GM12878 (cell line): ENCODE results near the gene PTX4. TPM values are rescaled to one million over a fixed set of nuclear protein-coding genes. Genes with fewer than 3 reads are reported as not detected.

Experiments
- ATAC-seq: fragments of 200-7000 bp; cut with Tn5 transposase; 3 replicates; pipeline ENCODE4 v1.9.1; 2020; ENCODE audit warnings: mild to moderate bottlenecking, moderate library complexity
- BruUV-seq: library from RNA; stranded (reverse); fragments of 400-500 nt; replicated peaks from 2 replicates; lab custom pipeline; 2021; lab: Mats Ljungman, UMichigan
- CTCF ChIA-PET: fragments of 300-600 bp; sonication (Branson Sonifier 250); formaldehyde crosslinking; extraction: SDS; loops from one replicate; lab custom pipeline; 2021; ENCODE audit warnings: inconsistent platforms; lab: Yijun Ruan, JAX
- POLR2A ChIA-PET: fragments of 350-600 bp; formaldehyde crosslinking; extraction: SDS; loops from one replicate; lab custom pipeline; 2021; ENCODE audit warnings: inconsistent platforms; lab: Charles Lee
- RAD21 ChIA-PET: fragments of 300-600 bp; sonication (Branson Sonifier 250); formaldehyde crosslinking; loops from one replicate; lab custom pipeline; 2023; ENCODE audit warnings: antibody characterized with exemption; ENCODE audit not compliant: unreplicated experiment; lab: Charles Lee
- SMC1A ChIA-PET: fragments of 300-600 bp; sonication (Branson Sonifier 250); formaldehyde crosslinking; loops from one replicate; lab custom pipeline; 2023; ENCODE audit not compliant: unreplicated experiment, uncharacterized antibody; lab: Charles Lee
- DNase-seq: peaks from one replicate; pipeline ENCODE4 v3.0.0-alpha.2; 2011; ENCODE audit warnings: low read depth, low spot score
- FAIRE-seq: peaks from 3 replicates; lab custom pipeline; 2011; peaks lifted over from hg19 to GRCh38; lab: Jason Lieb, UNC
- H2AFZ ChIP-seq: 2 replicates; pipeline ENCODE4 v1.6.0; 2011; ENCODE audit warnings: low read depth, low read length, control low read depth; ENCODE audit not compliant: control insufficient read depth
- H3K27ac ChIP-seq: 2 replicates; pipeline ENCODE4 v1.5.1; 2011; ENCODE audit warnings: control low read depth; ENCODE audit not compliant: control insufficient read depth, insufficient read depth
- H3K27me3 ChIP-seq, 2 experiments: replicated peaks in 1 of 2; 2 replicates each; pipeline versions ENCODE4 v1.6.0 to v1.6.1; 2011; ENCODE audit warnings: low read length in 1 of 2; ENCODE audit not compliant: control insufficient read depth in 2 of 2, insufficient read depth in 2 of 2
- H3K36me3 ChIP-seq, 2 experiments: 2 replicates each; pipeline ENCODE4 v1.5.1; 2011; ENCODE audit warnings: low read length in 1 of 2; ENCODE audit not compliant: control insufficient read depth in 2 of 2, insufficient read depth in 2 of 2
- H3K4me1 ChIP-seq: 2 replicates; pipeline ENCODE4 v1.6.1; 2011; ENCODE audit warnings: mild to moderate bottlenecking, low read length, moderate library complexity, mixed read lengths; ENCODE audit not compliant: control insufficient read depth, insufficient read depth
- H3K4me2 ChIP-seq: 2 replicates; pipeline ENCODE4 v1.6.0; 2011; ENCODE audit warnings: control low read depth; ENCODE audit not compliant: control insufficient read depth, insufficient read depth
- H3K4me3 ChIP-seq: fragments of 200-600 bp; sonication (generic); 2 replicates; pipeline ENCODE4 v1.5.1; 2016
- H3K79me2 ChIP-seq: 2 replicates; pipeline ENCODE4 v1.6.0; 2011; ENCODE audit warnings: low read length; ENCODE audit not compliant: control insufficient read depth, insufficient read depth
- H3K9ac ChIP-seq: 2 replicates; pipeline ENCODE4 v1.8.0; 2011; ENCODE audit warnings: low read length, control low read depth, mixed read lengths; ENCODE audit not compliant: control insufficient read depth, insufficient read depth
- H3K9me3 ChIP-seq: replicated peaks from 3 replicates; pipeline ENCODE4 v1.5.1; 2011; ENCODE audit warnings: mild to moderate bottlenecking, low read length; ENCODE audit not compliant: control insufficient read depth, insufficient read depth
- H4K20me1 ChIP-seq: 2 replicates; pipeline ENCODE4 v1.6.0; 2011; ENCODE audit not compliant: control insufficient read depth, insufficient read depth
- CHD2 ChIP-seq: IDR thresholded peaks from 2 replicates; pipeline ENCODE4 v1.6.1; 2011; ENCODE audit warnings: low read depth, low read length, improper control_type of control experiment, borderline replicate concordance
- CREM ChIP-seq: IDR thresholded peaks from 2 replicates; pipeline ENCODE4 v1.6.1; 2014; ENCODE audit warnings: antibody characterized with exemption, low read depth
- FOXM1 ChIP-seq: IDR thresholded peaks from 2 replicates; pipeline ENCODE4 v1.6.1; 2012; ENCODE audit warnings: low read depth, mild to moderate bottlenecking, inconsistent platforms, low read length, moderate library complexity
- GATAD2B ChIP-seq: fragments of 450-650 bp; conservative IDR thresholded peaks from 2 replicates; pipeline ENCODE4 v1.6.1; 2017; ENCODE audit warnings: low read depth, mild to moderate bottlenecking, moderate library complexity
- IKZF1 ChIP-seq: fragments of 450-650 bp; conservative IDR thresholded peaks from 2 replicates; pipeline ENCODE4 v1.6.1; 2017; ENCODE audit warnings: antibody characterized with exemption, mild to moderate bottlenecking
- MEF2A ChIP-seq: IDR thresholded peaks from 2 replicates; pipeline ENCODE4 v1.6.1; 2011; ENCODE audit warnings: low read depth, mild to moderate bottlenecking, low read length, moderate library complexity; ENCODE audit not compliant: insufficient read depth
- MTA3 ChIP-seq: IDR thresholded peaks from 2 replicates; pipeline ENCODE4 v1.6.1; 2012; ENCODE audit warnings: low read length, inconsistent platforms, borderline replicate concordance
- MXI1 ChIP-seq: fragments of 150-350 bp; IDR thresholded peaks from 2 replicates; pipeline ENCODE4 v1.6.1; 2011; ENCODE audit warnings: low read depth, mild to moderate bottlenecking, inconsistent platforms, low read length, improper control_type of control experiment
- POLR2A ChIP-seq: IDR thresholded peaks from 2 replicates; pipeline ENCODE4 v1.6.1; 2011; ENCODE audit warnings: low read depth, mild to moderate bottlenecking, low read length
- RUNX3 ChIP-seq: IDR thresholded peaks from 2 replicates; pipeline ENCODE4 v1.6.1; 2012; ENCODE audit warnings: low read length, inconsistent platforms
- SIX5 ChIP-seq: IDR thresholded peaks from 2 replicates; pipeline ENCODE4 v1.6.1; 2011; ENCODE audit warnings: mild to moderate bottlenecking, low read depth, low read length, moderate library complexity; ENCODE audit not compliant: severe bottlenecking
- SP1 ChIP-seq: IDR thresholded peaks from one replicate; pipeline ENCODE4 v1.6.1; 2011; ENCODE audit warnings: low read depth, low read length
- SRF ChIP-seq, 2 experiments: IDR thresholded peaks; 2 replicates each; pipeline ENCODE4 v1.6.1; 2011; ENCODE audit warnings: low read depth in 2 of 2, low read length in 2 of 2, mild to moderate bottlenecking in 1 of 2, moderate library complexity in 1 of 2
- STAT3 ChIP-seq: IDR thresholded peaks from 2 replicates; pipeline ENCODE4 v1.6.1; 2011; ENCODE audit warnings: low read depth, low read length, improper control_type of control experiment
- TAF1 ChIP-seq: IDR thresholded peaks from 2 replicates; pipeline ENCODE4 v1.6.1; 2011; ENCODE audit warnings: mild to moderate bottlenecking, low read depth, low read length, borderline replicate concordance
- TARDBP ChIP-seq: IDR thresholded peaks from 2 replicates; pipeline ENCODE4 v1.6.1; 2016; ENCODE audit warnings: borderline replicate concordance
- TCF12 ChIP-seq: IDR thresholded peaks from 2 replicates; pipeline ENCODE4 v1.6.1; 2011; ENCODE audit warnings: low read depth, mild to moderate bottlenecking, low read length
- WGBS: methylation state at CpG from one replicate; pipeline ENCODE4 v1.1.6; 2016; ENCODE audit warnings: low lambda C conversion rate; ENCODE audit not compliant: insufficient replicate concordance, insufficient coverage; ENCODE audit errors: missing lambda C conversion rate; 5-methylcytosine and 5-hydroxymethylcytosine counted together
- in situ Hi-C: fragments of 300-500 bp; cut with MboI; formaldehyde crosslinking; loops from 9 replicates; pipeline ENCODE4 v1.14.3; 2018; ENCODE audit warnings: mixed read lengths
- intact Hi-C: fragments of 100-400 bp; cut with micrococcal nuclease; formaldehyde crosslinking; loops from one replicate; pipeline ENCODE4 v1.14.2; 2022; ENCODE audit not compliant: unreplicated experiment
- polyA plus RNA-seq, 11 experiments: library from polyadenylated mRNA; depleted of rRNA in 4 of 11; unstranded in 6 of 11; stranded (reverse) in 5 of 11; fragments of >200 nt; fragmentation: Nextera tagmentation in 4 of 11; fragmentation: Illumina TruSeq in 1 of 11; extraction: Ambion mirVana in 4 of 11; extraction: Trizol in 1 of 11; gene quantifications; 1 replicate in 1 of 11; 2 replicates in 10 of 11; pipeline versions ENCODE4 v1.2.1 to v1.2.3, GENCODE V29; 2011 to 2016; ENCODE audit warnings: inconsistent platforms in 2 of 11, missing spikeins in 2 of 11, low read depth in 1 of 11
- total RNA-seq, 4 experiments: library from RNA; depleted of rRNA in 3 of 4; stranded (reverse); fragments of >200 nt in 3 of 4; fragmentation: Illumina TruSeq in 1 of 4; extraction: Trizol in 1 of 4; gene quantifications; 2 replicates each; pipeline versions ENCODE4 v1.2.1 to v1.2.3, GENCODE V29; 2013 to 2021
- TF ChIP-seq, protein P1 (sequence below): IDR thresholded peaks from 2 replicates; pipeline ENCODE4 v1.6.1; 2011; ENCODE audit warnings: borderline replicate concordance, low read depth, mild to moderate bottlenecking, moderate library complexity, mixed read lengths, low read length; ENCODE audit not compliant: insufficient read depth; ENCODE audit errors: extremely low read length
- TF ChIP-seq, protein P2 (sequence below): fragments of 450-650 bp; IDR thresholded peaks from 2 replicates; pipeline ENCODE4 v1.6.1; 2017; ENCODE audit warnings: low read depth, mild to moderate bottlenecking, moderate library complexity

PTX4 gene
- total and polyA plus RNA-seq, 10 of the 15 experiments (the other 5 are each of a cell fraction or from before 2014, with no cell fraction given): not detected

DNA sequence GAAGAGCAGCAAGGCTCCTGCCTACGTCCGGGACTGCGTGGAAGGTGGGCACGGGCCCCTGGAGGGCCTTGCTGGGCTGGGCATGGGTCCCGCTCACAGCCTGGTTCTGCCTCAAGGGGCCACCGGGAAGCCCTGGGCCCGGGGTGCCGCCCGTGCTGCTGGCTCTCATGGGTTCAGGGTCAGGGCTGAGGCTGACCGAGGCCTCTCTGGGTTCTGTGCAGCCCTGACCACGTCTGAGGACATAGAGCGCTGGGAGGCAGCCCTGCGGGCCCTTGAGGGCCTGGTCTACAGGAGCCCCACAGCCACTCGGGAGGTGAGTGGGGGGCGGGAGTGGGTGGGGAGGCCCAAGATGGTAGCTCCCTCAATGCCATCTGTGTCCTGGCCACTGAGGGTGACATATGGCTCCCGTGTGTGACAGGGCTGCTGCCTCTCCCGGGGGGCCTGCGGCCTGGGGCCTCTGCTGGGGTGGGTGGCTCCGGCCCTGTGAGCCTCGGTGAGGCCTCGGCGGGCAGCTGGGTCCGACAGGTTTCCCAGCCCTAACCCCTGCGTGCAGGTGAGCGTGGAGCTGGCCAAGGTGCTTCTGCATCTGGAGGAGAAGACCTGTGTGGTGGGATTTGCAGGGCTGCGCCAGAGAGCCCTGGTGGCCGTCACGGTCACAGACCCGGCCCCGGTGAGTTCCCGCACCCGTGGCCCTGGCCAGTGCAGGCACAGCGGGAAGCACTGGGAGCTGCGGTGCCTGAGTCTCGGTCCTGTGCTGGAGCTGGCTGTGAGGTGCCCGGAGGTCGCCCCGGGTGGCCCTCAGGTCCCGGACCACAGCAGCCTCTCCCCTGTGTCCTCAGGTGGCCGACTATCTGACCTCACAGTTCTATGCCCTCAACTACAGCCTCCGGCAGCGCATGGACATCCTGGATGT lies 13.6 kb upstream of the PTX4 start:
- POLR2A ChIA-PET: no interaction called here
- H2AFZ ChIP-seq: no peak overlapping the region

DNA sequence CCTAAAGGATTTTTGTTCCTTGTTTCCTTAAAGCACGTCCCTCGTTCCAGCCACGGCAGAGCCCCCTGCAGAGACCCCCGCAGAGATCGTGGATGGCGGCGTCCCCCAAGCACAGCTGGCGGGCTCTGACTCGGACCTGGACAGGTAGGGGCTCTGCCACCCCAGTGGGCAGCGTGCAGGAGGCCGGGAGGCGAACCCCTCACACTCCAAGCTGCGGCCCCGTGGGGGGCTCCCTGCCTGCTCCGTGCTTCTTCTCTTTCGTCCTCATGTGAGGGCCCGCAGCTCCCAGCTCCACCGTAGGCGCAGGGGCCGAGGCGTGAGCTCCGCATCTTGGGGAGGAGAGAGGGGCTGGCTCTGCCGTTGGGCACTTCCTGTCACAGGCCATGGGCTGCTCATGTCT lies 12.9 kb upstream of the PTX4 start:
- H3K36me3 ChIP-seq: peaks cover 7 to 13% of the 10 kb centered on the region in 2 experiments; a peak in 3 of 4 replicates
- ChIA-PET CTCF (no interaction called here), RAD21 (no interaction called here)
- no peak for TF ChIP-seq SP1
- no peak for TF ChIP-seq CREM
- TF ChIP-seq SIX5: no peak
- no peak for TF ChIP-seq IKZF1
- TF ChIP-seq MEF2A: no peak
- no peak for TF ChIP-seq SRF (IDR thresholded peaks at IDR 0.05; ENCODE audit: low read depth in 2 of 2, low read length in 2 of 2)
- TF ChIP-seq TARDBP: no peak
- no peak for TF ChIP-seq RUNX3
- TF ChIP-seq, protein P1, sequence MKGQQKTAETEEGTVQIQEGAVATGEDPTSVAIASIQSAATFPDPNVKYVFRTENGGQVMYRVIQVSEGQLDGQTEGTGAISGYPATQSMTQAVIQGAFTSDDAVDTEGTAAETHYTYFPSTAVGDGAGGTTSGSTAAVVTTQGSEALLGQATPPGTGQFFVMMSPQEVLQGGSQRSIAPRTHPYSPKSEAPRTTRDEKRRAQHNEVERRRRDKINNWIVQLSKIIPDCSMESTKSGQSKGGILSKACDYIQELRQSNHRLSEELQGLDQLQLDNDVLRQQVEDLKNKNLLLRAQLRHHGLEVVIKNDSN: no peak
- TF ChIP-seq, protein P2, sequence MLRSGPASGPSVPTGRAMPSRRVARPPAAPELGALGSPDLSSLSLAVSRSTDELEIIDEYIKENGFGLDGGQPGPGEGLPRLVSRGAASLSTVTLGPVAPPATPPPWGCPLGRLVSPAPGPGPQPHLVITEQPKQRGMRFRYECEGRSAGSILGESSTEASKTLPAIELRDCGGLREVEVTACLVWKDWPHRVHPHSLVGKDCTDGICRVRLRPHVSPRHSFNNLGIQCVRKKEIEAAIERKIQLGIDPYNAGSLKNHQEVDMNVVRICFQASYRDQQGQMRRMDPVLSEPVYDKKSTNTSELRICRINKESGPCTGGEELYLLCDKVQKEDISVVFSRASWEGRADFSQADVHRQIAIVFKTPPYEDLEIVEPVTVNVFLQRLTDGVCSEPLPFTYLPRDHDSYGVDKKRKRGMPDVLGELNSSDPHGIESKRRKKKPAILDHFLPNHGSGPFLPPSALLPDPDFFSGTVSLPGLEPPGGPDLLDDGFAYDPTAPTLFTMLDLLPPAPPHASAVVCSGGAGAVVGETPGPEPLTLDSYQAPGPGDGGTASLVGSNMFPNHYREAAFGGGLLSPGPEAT: no peak
- TF ChIP-seq FOXM1: no peak
- TF ChIP-seq MTA3: no peak
- TF ChIP-seq TCF12: no peak

More for the DNA sequence above, 13.6 kb upstream of the PTX4 start:
- ATAC-seq: no peak
- FAIRE-seq: no peak
- Histone ChIP-seq H4K20me1 (no peaks in the 10 kb centered on the region), H3K4me2 (no peak overlapping the region), H3K4me1 (no peaks in the 10 kb centered on the region), H3K27ac (no peak overlapping the region), H3K36me3 (peaks cover 7 to 11% of the 10 kb centered on the region in 2 experiments; a peak in 3 of 4 replicates), H3K27me3 (no peaks in the 10 kb centered on the region), H3K79me2 (no peaks in the 10 kb centered on the region), H3K9ac (no peak overlapping the region), H3K9me3 (no peaks in the 10 kb centered on the region), H3K4me3 (no peak overlapping the region)
- no TSS peak for BruUV-seq
- 0 out of 2 replicates have a peak, but pooled peaks have one; percentile 15 for TF ChIP-seq POLR2A
- TF ChIP-seq GATAD2B: no peak
- TF ChIP-seq STAT3: no peak
- no peak for TF ChIP-seq TAF1
- no peak for TF ChIP-seq MXI1
- no peak for TF ChIP-seq CHD2
- in situ Hi-C loops (no loop called here), intact Hi-C loops (no loop called here)
- RAD21 ChIA-PET: no interaction called here
- 97% methylated on average over 41 of the region's 42 CpGs for WGBS
- SMC1A ChIA-PET: no interaction called here
- CTCF ChIA-PET: no interaction called here
- DNase-seq: no peak

More for the DNA sequence above, 12.9 kb upstream of the PTX4 start:
- H3K4me3 ChIP-seq: no peak overlapping the region
- DNase-seq (no peak), ATAC-seq (no peak), FAIRE-seq (no peak)
- intact Hi-C loops: no loop called here
- H3K9ac ChIP-seq: no peak overlapping the region
- H3K9me3 ChIP-seq: no peaks in the 10 kb centered on the region
- no peaks in the 10 kb centered on the region for H3K4me1 ChIP-seq
- H3K79me2 ChIP-seq: no peaks in the 10 kb centered on the region
- no peak overlapping the region for H2AFZ ChIP-seq
- no peaks in the 10 kb centered on the region for H4K20me1 ChIP-seq
- H3K4me2 ChIP-seq: no peak overlapping the region
- ChIA-PET SMC1A (no interaction called here), POLR2A (no interaction called here)
- H3K27me3 ChIP-seq: no peaks in the 10 kb centered on the region
- no TSS peak for BruUV-seq
- 98% methylated on average over 21 of the region's 23 CpGs for WGBS
- no peak overlapping the region for H3K27ac ChIP-seq
- in situ Hi-C loops: no loop called here
